HG03066 (cell line): ENCODE measurements around the gene ATP9A.
"Not testable (repeated sequence)": the region's sequence is repeated elsewhere in the genome, so short reads cannot be mapped to it uniquely, and the experiment has no call there.

Source experiments
- ATAC-seq: cut with Tn5 transposase; IDR thresholded peaks from one replicate; pipeline ENCODE4 v1.9.1; 2021; ENCODE audit warnings: low read depth; ENCODE audit not compliant: unreplicated experiment

Gene ATP9A

GRCh38 chr20:51661609-51662178 is 106.5 kb downstream of the ATP9A start:
- no peak for ATAC-seq

DNA sequence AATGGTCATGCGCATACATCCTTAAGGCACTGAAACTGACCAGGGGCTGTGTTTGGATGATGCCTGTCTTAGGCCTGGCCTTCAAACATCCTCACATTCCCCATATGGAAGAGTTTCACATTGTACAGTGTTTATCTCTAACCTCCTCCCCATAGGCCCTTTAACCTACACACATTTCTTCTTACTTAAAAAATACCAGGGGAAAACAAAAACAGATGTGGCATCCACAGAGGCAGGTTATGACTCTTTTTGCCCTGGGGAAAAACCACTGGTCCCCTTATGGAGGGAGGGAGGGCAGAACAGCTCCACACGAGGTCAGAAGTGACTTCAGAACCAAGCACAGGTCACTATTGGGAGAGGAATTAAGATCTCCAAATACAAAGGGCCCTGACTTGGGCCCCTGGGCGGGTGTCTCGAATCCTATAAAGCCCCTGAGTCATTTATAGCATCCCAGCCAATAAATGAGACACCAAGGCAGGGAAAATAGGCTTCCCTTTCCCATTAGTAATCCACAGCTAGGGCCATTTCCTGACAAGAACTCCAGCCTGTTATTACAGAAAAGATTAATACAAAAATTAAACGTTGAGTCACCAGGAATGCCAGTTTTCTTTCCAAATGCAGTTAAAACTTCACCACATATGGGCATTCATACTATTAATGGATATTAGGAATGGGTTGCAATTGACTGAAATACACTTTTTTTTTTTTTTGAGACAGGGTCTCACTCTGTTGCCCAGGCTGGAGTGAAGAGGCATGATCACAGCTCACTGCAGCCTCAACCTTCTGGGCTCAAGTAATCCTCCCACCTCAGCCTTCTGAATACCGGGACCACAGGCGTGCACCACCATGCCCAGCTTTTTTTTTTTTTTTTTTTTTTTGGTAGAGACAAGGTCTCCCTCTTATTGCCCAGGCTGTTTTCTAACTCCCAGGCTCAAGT is 107.2 kb downstream of the ATP9A start:
- ATAC-seq, result no peak

GRCh38 chr20:51659491-51660050 is 108.6 kb downstream of the ATP9A start:
- no peak for ATAC-seq

- no peak for ATAC-seq
These were observed 111.4 kb downstream of the ATP9A start for GRCh38 chr20:51656726-51657260.

- ATAC-seq, result not testable (repeated sequence)
These were observed 112.1 kb downstream of the ATP9A start for GRCh38 chr20:51656089-51656488.

DNA sequence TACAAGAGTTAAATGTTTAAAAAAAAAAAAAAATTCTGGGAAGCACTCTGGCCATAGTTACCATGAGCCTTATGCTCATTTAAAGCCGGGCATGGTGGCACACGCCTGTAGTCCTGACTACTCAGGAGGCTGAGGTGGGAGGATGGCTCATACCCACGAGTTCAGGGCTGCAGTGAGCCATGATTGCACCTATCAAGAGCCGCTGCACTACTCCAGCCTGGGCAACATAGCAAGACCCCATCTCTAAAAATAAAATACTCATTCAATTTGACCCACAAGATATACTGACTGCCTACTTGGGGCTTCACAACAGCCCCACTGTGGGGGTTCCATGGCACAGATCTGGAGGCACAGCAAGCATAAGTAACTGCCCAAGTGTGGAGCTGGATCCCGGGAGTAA is 113.7 kb downstream of the ATP9A start:
- no peak for ATAC-seq

- no peak for ATAC-seq
These were observed 114.1 kb downstream of the ATP9A start for GRCh38 chr20:51654060-51654459.

DNA sequence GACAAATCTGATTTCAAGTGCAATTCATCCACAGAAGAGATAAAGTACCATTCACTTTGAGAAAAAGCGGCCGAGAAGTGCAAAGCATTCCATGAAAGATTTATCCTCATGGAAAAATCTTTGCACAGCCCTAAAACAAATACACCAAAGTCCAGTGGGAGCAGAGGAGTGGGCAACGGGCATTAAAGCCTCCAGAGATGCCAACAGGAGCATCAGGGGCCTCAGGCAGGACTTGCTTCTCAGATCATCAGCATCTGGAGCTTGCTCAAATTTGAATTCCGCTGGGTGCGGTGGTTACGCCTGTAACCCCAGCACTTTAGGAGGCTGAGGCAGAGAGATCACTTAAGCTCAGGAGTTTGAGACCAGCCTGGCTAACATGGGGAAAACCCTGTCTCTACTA is 115.0 kb downstream of the ATP9A start:
- no peak for ATAC-seq

GRCh38 chr20:51651921-51652549 is 116.2 kb downstream of the ATP9A start:
- ATAC-seq, result no peak

GRCh38 chr20:51650685-51651134 is 117.5 kb downstream of the ATP9A start:
- no peak for ATAC-seq

GRCh38 chr20:51648571-51648947 is 119.6 kb downstream of the ATP9A start:
- ATAC-seq, result no peak

GRCh38 chr20:51647674-51648570 is 120.3 kb downstream of the ATP9A start:
- no peak for ATAC-seq

DNA sequence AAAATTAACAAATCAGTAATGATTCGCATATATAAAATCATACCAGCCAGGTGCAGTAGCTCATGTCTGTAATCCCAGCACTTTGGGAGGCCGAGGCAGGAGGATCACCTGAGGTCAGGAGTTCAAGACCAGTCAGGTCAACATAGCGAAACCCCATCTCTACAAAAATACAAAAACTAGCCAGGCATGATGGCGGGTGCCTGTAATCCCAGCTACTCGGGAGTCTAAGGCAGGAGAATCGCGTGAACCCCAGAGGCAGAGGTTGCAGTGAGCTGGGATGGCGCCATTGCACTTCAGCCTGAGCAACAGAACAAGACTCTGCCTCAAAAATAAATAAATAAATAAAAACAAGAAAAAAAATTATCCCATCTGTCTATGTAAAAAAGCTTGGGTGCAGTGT is 124.4 kb downstream of the ATP9A start:
- ATAC-seq, result not testable (repeated sequence)

DNA sequence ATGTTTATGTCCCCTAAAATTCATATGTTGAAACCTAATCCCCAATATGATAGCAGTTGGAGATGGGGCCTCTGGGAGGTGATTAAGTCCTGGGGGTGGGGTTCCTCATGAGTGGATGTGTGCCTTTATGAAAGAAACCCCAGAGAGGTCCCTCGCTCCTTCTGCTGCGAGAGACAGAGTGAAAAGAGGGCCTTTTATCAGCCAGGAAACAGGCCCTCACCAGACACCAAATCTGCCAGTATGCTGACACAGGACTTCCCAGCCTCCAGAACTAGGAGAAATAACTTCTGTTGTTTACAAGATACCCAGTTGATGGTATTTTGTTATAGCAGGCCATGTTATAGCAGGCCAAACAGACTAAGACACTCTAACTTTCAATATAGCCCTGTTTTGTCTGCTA is 124.8 kb downstream of the ATP9A start:
- no peak for ATAC-seq

DNA sequence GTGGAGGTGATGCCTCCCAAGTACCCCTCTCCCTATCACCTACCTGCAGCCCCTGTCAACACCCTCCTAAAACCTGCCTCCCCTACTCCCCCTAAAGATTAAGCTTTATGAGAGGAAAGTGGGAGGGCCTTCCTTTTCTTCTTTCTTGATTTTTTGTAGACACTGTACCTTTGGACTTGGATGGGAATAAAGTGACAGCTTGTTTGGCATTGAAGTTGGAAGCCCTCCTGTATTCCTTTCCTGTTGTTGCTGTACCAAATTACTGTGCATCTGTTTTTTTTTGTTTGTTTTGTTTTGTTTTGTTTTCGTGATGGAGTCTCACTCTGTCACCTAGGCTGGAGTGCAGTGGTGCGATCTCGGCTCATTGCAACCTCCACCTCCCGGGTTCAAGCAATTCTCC is 126.3 kb downstream of the ATP9A start:
- ATAC-seq, result no peak

GRCh38 chr20:51640743-51641142 is 127.4 kb downstream of the ATP9A start:
- ATAC-seq, result no peak

- no peak for ATAC-seq
These were observed 128.9 kb downstream of the ATP9A start for GRCh38 chr20:51639206-51639832.

- ATAC-seq, result no peak
These were observed 130.9 kb downstream of the ATP9A start for GRCh38 chr20:51637241-51637640.

DNA sequence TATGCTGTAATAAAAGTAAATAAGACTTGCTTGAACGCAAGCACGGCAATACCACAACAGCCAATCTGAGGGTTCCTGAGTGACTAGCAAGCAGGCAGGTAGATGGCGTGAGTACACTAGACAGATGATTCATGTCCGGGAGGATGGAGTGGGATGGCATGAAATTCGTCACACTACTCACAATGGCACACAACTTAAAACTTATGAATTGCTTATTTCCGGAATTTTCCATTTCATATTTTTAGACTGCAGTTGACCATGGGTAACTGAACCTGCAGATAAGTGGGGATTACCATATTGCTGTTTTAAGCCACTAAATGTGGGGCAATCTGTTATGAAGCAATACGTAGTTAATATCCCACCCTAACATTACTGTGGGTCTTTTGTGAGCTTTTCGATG is 132.1 kb downstream of the ATP9A start:
- no peak for ATAC-seq

- no peak for ATAC-seq
These were observed 132.5 kb downstream of the ATP9A start for GRCh38 chr20:51635680-51636079.
